GM19043 (cell line): ENCODE data around the gene PKNOX2.

Experiments used
- ATAC-seq: cut with Tn5 transposase; IDR thresholded peaks from one replicate; pipeline ENCODE4 v1.9.1; 2021; ENCODE audit warnings: low read depth; ENCODE audit not compliant: unreplicated experiment

Gene PKNOX2

DNA sequence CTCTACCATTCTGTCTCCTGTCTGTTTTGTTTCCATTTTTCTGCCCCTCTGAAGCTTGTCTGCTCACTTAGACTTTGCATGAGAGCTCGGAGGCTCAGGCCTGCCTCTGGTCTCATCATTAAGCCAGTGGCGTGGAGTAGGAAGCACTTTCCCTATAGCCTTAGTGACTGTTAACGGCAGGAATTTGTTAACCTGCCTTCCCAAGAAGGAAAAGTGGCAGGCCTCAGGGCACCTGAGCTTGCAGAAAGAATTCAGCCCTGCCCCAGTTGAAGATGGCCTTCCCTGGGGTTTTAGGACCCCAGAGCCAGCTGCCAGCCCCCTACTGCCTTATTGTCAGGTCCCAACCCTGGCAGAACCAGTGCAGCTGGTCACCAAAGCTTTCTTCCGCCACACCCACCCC is 93.2 kb downstream of the PKNOX2 start:
- ATAC-seq: no peak

GRCh38 chr11:125258291-125259032 is 93.9 kb downstream of the PKNOX2 start:
- ATAC-seq: no peak

DNA sequence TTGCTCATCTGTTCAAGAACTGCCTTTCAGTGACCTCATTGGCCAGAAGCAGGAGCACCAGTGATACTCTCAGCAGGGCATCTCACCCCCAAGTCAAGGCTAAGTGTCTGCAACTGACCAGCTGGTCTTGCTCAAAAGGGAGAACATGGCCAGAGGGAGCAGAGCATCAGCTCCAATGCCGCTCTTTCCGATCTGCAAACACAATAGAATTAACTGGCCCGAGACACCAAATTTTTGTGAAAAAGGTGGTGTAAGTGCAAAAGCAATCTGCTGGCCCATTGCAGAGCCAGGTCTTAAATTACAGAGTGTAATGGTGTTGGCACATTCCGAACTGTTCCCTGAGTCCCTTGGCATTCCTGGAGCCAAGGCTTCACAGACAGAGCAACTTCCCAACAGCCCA is 97.0 kb downstream of the PKNOX2 start:
- ATAC-seq: no peak

DNA sequence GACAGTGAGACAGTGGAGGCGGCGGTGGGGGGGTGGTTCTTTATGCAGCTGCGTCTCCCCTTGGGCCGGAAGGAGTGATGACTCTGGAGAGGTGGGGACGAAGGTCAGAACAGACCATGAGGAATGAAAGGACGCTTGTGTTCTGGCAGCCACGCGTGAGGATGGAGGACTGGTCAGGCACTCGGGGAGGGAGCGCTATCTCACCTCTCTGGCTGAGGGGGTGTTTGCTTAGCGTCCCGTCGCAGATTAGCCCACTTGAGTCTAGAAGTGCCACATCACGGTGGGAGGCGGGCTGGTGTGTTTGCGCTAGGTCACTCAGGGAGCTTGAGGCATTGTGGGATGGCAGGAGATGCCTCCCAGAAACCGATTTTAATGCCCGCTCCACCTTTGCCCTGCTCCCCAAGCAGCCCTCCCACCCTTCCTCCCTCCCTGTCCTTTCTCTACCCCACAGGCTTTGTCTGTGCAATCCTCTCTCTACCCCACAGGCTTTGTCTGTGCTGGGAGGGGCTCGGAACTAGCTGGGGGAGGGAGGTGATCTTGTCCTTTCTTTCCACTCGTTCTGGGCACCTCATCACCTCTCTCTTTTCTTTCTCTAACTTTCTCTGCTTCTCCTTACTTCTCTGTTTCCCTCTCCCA is 97.8 kb downstream of the PKNOX2 start:
- no peak for ATAC-seq

DNA sequence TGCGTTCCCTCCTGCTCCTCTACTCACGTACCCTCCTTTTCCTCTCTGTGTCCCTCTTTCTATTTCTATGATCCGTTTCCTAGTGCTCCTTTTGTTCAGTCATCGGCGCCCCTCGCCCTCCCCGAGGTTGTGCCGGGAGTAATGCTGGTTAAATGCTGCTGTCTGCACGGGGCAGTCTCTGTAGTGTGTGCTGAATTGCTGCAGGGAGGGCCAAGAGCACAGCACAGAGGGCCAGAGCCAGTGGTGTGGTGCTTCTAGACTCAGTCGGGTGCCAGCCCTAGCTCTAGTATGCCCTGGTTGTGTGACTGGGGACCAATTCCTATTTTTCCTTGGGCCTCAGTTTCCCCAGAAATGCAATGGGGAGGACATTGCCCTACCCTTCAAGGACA is 98.3 kb downstream of the PKNOX2 start:
- ATAC-seq: no peak

GRCh38 chr11:125263268-125263790 is 98.8 kb downstream of the PKNOX2 start:
- ATAC-seq: no peak

DNA sequence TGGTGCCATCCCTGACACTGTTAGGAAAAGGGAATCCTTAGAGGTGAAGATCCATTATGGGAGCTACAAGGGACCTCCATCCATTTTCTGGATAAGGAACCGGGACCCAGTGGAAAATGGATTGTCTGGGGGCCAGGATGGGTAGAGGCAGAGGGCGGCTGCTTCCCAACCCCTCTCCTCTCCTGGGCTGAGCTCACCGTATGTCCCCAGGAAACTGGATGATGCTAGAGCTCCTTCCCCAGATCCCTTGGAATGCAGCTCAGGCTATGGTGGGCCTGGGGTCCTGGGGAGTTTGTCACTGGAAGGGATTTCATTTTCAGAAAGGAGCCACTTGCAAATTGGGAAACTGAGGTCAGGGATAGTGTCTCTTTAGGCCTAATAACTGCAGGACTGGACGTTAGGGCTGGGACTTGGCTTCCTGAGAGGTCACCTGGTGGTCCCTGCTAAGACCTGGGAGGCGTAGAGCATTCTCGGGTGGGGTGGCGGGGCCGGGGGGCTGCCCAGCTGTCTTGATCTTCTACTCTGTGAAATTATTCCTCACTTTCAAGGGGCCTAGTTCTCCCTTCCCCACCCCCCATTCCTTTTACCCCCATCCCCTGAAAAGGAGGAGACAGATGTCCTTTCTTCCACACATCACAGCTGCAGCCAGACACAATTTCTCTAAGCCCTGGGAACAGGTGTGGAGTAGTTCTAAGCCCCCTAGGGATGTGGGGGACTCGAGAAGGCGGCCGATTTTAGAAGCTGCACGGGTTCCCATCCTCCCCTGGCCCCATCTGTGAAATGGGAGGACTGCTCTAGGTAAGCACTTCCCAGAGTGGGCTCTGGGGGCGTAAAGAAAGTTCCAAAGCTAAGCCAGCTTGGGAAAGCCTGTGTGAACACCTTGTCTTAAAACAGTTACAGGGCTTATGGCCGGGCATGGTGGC is 99.8 kb downstream of the PKNOX2 start:
- ATAC-seq: no peak

DNA sequence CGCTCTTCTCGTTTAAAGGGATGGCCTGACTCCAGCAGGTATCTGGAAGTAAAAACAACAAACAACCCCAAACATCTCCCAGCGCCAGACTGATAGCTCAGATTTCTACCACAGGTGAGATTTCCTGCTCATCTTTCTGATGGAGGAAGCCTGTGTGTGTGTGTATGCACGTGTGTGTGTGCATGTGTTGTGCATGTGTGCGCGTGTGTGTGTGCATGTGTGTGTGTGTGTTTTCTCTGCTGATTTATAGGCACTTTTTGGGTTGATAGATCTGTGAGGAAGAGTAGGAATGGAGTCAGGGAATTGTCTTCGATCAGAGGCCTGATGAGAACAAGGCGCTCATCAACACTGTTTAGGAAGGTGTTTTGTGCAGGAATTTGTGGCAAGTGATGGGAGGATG is 103.0 kb downstream of the PKNOX2 start:
- no peak for ATAC-seq

GRCh38 chr11:125268611-125269010 is 104.1 kb downstream of the PKNOX2 start:
- no peak for ATAC-seq

GRCh38 chr11:125270106-125270505 is 105.6 kb downstream of the PKNOX2 start:
- no peak for ATAC-seq

DNA sequence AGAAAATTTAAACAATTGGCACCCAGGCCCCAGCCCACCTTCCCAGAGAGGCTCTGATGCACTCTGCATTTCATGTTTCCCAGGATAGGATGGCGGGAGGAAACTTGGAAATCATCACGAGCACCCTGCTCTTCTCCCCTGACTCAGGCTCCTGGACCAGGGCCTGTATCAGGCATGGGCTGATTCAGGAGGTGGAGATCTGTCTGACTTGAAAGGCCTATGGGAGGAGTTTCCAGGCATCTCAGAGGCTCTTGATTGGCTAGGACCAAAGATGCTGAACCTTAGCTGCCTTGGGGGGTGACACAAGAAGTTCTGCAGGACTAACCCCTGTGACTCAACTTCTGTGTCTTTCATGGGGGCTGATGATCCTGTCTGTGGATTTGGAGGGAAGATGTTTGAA is 106.2 kb downstream of the PKNOX2 start:
- no peak for ATAC-seq

DNA sequence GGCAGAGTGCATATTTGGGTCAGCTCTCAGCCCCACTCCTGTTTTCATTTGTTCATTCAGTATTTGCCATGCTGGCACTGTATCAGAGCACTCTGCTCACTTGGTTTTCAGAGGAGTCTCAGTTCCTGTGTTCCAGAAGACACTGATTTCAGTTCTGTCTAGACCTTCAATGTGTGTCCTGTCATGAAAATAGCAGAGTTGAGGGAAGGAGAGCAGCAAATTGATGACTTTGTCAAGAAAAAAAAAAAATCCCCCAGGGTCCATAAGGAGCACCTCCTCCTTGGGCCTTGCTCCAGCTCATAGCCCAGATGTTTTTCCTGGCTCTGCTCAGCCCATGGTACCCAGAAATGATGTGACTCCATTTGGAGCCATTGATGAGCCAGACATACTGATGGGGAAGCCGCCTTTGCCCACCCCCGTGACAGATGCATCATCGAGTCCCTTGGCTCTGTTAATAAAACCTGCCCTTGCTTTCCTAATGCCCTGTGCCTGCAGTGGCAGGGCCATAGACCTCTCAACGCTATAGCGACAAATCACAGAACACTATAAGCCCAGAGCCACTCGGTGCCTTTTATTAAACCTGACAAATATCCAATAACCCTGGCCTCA is 107.0 kb downstream of the PKNOX2 start:
- no peak for ATAC-seq

DNA sequence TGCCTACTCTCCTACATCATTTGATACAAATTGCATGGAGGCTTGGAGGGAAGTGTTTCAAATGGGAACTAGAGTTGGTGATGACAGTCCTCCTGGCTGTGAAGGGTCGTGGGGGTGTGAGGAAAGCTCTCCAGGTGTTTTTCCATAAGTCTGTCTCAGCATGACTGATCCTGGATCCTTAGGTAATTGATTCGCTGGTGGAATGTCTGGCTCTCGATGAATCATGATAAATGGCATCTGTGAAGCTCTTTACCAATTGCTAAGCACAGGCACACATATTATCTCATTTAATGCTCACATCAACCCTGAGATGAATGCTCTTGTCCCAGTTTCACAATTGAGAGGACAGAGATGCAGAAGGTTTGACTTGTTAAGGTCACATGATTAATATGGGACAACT is 107.5 kb downstream of the PKNOX2 start:
- ATAC-seq: no peak

DNA sequence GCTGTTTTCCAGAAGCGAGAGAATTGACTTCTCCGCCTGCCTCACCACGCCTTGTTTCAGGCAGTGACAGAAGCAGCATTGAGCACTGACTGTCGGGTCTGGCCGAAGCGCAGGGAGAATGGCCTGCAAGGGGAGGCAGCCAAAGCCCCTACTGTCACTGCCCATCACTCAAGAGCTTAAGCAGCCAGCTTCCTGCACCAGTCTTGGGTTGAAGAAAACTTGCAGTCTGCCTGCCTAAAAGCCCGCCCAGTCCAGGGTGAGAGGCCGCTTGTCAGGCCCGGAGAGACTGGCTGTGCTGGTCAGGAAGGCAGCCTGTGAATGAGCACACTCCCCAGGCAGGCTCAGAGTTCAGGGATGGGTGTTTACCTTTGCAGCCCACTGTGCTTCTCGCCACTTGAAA is 108.3 kb downstream of the PKNOX2 start:
- no peak for ATAC-seq

- no peak for ATAC-seq
Measured at GRCh38 chr11:125273519-125274000, 109.0 kb downstream of the PKNOX2 start.

DNA sequence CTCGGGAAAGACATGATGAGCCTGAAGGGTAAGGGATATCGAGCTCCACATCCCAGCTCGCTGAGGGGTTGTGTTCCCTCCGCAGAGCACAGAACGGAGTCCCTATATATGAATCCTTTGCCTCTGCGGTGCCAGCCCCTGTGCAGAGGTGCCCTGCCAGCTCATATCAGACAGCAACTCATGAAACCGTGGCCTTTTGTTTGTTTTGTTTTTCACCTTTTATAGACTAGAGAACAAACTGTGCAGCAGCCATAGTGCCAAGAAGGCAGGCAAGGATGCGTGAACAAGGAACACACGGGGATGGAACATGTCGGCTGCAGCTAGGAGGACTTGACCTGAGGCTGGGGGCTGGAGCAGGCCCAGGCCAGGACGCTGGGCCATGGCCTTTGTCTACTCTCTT is 109.8 kb downstream of the PKNOX2 start:
- ATAC-seq: no peak

DNA sequence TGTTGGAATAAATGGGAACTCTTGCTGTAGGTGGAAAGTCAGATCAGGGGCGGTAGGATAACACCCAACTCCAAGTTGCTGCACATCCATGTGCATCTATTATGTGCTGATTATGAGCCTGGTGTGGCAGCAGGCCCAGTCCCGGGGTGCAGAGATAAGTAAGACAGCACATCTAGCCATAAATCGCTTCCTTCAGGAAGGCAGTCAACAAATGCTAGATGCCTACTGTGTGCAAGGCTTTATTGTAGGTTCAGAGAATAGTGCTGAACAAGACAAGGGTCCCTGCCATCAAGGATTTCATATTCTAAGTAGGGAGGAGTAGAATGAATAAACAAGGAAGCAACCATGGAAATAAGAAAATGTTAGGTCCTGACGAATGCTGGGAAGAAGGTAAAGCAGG is 110.2 kb downstream of the PKNOX2 start:
- ATAC-seq: no peak

DNA sequence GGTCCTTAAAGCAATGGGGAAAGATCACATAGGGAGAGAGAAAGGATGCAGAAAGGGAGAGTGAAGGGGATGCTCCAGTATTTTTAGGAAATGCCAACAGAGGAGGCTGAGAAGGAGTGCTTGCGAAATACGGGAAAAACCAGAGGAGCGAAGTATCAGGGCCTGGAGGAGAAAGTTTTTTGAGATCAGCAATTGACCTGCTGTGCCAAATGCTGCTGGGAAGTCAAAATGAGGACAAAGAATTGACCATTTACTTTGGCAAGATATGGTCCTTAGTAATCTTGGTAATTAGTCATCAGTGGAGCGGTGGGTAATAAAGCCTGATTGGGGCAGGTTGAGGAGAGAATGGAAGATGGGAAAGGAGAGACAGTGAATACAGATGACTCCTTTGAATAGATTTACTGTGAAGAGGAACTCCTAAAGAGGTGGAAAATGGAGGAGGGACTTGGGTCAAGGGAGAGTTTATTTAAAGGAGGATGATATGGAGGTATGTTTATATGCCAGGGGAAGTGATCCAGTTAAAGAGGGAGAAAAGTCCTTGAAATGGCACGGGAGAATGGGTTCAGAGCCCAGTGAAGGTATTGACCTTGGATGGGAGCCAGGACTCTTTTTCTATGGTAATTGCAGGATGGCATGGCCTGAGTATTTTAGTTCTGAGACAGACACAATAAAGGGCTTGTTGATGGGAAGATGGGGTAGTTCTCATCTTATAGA is 111.5 kb downstream of the PKNOX2 start:
- ATAC-seq: no peak

DNA sequence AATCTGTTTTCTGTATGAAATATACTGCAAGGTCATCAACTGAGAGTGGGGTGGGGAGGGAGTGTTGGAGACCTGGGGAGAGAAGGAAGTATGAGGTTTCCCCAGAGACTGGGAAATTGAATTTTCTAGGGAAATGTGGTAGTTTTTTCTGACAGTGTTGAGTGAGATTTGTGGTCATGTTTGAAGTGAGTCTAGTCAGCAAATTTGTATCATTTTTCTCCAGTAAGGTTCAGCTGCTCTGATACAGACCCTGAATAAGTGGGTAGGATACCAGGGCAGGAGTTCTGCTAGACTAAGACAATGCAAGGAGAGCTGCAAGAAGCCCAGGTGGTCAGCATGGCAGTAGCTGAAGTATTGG is 112.0 kb downstream of the PKNOX2 start:
- ATAC-seq: no peak
